IPS-20b (cell line): ENCODE data around the gene TM4SF4.

Source experiments
- H3K27ac ChIP-seq: one replicate; pipeline ENCODE4 v1.5.1; 2013; ENCODE audit warnings: low read length
- H3K27me3 ChIP-seq: 2 replicates; pipeline ENCODE4 v1.6.1; 2013; ENCODE audit warnings: mild to moderate bottlenecking, low read length, inconsistent platforms; ENCODE audit not compliant: insufficient read depth
- H3K36me3 ChIP-seq: 2 replicates; pipeline ENCODE4 v1.6.1; 2013; ENCODE audit warnings: low read depth, mild to moderate bottlenecking, inconsistent platforms, low read length, moderate library complexity; ENCODE audit not compliant: insufficient read depth
- H3K4me1 ChIP-seq: 2 replicates; pipeline ENCODE4 v1.6.1; 2013; ENCODE audit warnings: mild to moderate bottlenecking, control low read depth, inconsistent platforms, low read length, moderate library complexity; ENCODE audit not compliant: insufficient read depth
- H3K4me3 ChIP-seq: 2 replicates; pipeline ENCODE4 v1.5.1; 2013; ENCODE audit warnings: mild to moderate bottlenecking, low read length, inconsistent platforms
- H3K9ac ChIP-seq: 2 replicates; pipeline ENCODE4 v1.6.1; 2013; ENCODE audit warnings: low read depth, mild to moderate bottlenecking, inconsistent platforms, low read length, moderate library complexity
- H3K9me3 ChIP-seq: 2 replicates; pipeline ENCODE4 v1.6.1; 2013; ENCODE audit warnings: mild to moderate bottlenecking, low read depth, low read length, inconsistent platforms; ENCODE audit not compliant: insufficient read depth

TM4SF4 gene

GRCh38 chr3:149506965-149507364 is 32.5 kb downstream of the TM4SF4 start:
- H3K4me1 ChIP-seq = no peaks in the 10 kb centered on the region
- H3K9me3 ChIP-seq = no peaks in the 10 kb centered on the region
- H3K27me3 ChIP-seq = no peaks in the 10 kb centered on the region
- no peak overlapping the region for H3K9ac ChIP-seq
- H3K36me3 ChIP-seq = no peaks in the 10 kb centered on the region
- H3K4me3 ChIP-seq = no peak overlapping the region
- no peak overlapping the region for H3K27ac ChIP-seq

- no peaks in the 10 kb centered on the region for H3K36me3 ChIP-seq
- H3K27me3 ChIP-seq = no peaks in the 10 kb centered on the region
- no peaks in the 10 kb centered on the region for H3K4me1 ChIP-seq
- H3K4me3 ChIP-seq = no peak overlapping the region
- no peaks in the 10 kb centered on the region for H3K9me3 ChIP-seq
- H3K27ac ChIP-seq = no peak overlapping the region
- H3K9ac ChIP-seq = no peak overlapping the region
Observed at GRCh38 chr3:149507491-149508324, 33.2 kb downstream of the TM4SF4 start.

GRCh38 chr3:149509526-149509925 is 35.0 kb downstream of the TM4SF4 start:
- Histone ChIP-seq H3K27ac (no peak overlapping the region), H3K36me3 (no peaks in the 10 kb centered on the region), H3K27me3 (no peaks in the 10 kb centered on the region), H3K9ac (no peak overlapping the region), H3K4me1 (no peaks in the 10 kb centered on the region), H3K9me3 (no peaks in the 10 kb centered on the region), H3K4me3 (no peak overlapping the region)

- H3K4me3 ChIP-seq = no peak overlapping the region
- no peak overlapping the region for H3K9ac ChIP-seq
- no peaks in the 10 kb centered on the region for H3K27me3 ChIP-seq
- no peaks in the 10 kb centered on the region for H3K36me3 ChIP-seq
- H3K27ac ChIP-seq = no peak overlapping the region
- no peaks in the 10 kb centered on the region for H3K4me1 ChIP-seq
- H3K9me3 ChIP-seq = no peaks in the 10 kb centered on the region
Observed at GRCh38 chr3:149510480-149510879, 36.0 kb downstream of the TM4SF4 start.

GRCh38 chr3:149511040-149511626 is 36.6 kb downstream of the TM4SF4 start:
- no peaks in the 10 kb centered on the region for H3K27me3 ChIP-seq
- no peaks in the 10 kb centered on the region for H3K4me1 ChIP-seq
- no peak overlapping the region for H3K9ac ChIP-seq
- H3K36me3 ChIP-seq = no peaks in the 10 kb centered on the region
- no peak overlapping the region for H3K27ac ChIP-seq
- H3K4me3 ChIP-seq = no peak overlapping the region
- H3K9me3 ChIP-seq = no peaks in the 10 kb centered on the region

- H3K27me3 ChIP-seq = no peaks in the 10 kb centered on the region
- no peak overlapping the region for H3K9ac ChIP-seq
- H3K9me3 ChIP-seq = no peaks in the 10 kb centered on the region
- H3K4me3 ChIP-seq = peak overlapping the region; percentile 48; the same call in 1 of the 2 replicates
- no peaks in the 10 kb centered on the region for H3K36me3 ChIP-seq
- H3K4me1 ChIP-seq = no peaks in the 10 kb centered on the region
- H3K27ac ChIP-seq = no peak overlapping the region
Observed at GRCh38 chr3:149512073-149512782, 37.7 kb downstream of the TM4SF4 start.

GRCh38 chr3:149514471-149514870 is 40.0 kb downstream of the TM4SF4 start:
- no peaks in the 10 kb centered on the region for H3K4me1 ChIP-seq
- H3K9ac ChIP-seq = no peak overlapping the region
- no peak overlapping the region for H3K4me3 ChIP-seq
- no peaks in the 10 kb centered on the region for H3K27me3 ChIP-seq
- no peaks in the 10 kb centered on the region for H3K9me3 ChIP-seq
- H3K27ac ChIP-seq = no peak overlapping the region
- H3K36me3 ChIP-seq = no peaks in the 10 kb centered on the region

GRCh38 chr3:149515249-149515648 is 40.8 kb downstream of the TM4SF4 start:
- no peaks in the 10 kb centered on the region for H3K36me3 ChIP-seq
- no peak overlapping the region for H3K27ac ChIP-seq
- no peaks in the 10 kb centered on the region for H3K4me1 ChIP-seq
- no peaks in the 10 kb centered on the region for H3K27me3 ChIP-seq
- no peaks in the 10 kb centered on the region for H3K9me3 ChIP-seq
- no peak overlapping the region for H3K4me3 ChIP-seq
- H3K9ac ChIP-seq = no peak overlapping the region

GRCh38 chr3:149516920-149517319 is 42.4 kb downstream of the TM4SF4 start:
- H3K27me3 ChIP-seq = no peaks in the 10 kb centered on the region
- H3K9ac ChIP-seq = no peak overlapping the region
- H3K9me3 ChIP-seq = no peaks in the 10 kb centered on the region
- H3K4me3 ChIP-seq = no peak overlapping the region
- H3K27ac ChIP-seq = no peak overlapping the region
- H3K36me3 ChIP-seq = 0 out of 2 replicates have a peak, but pooled peaks cover 7% of the 10 kb centered on the region
- no peaks in the 10 kb centered on the region for H3K4me1 ChIP-seq

- Histone ChIP-seq H3K27ac (no peak overlapping the region), H3K9ac (no peak overlapping the region), H3K27me3 (no peaks in the 10 kb centered on the region), H3K9me3 (no peaks in the 10 kb centered on the region), H3K36me3 (peaks cover 22% of the 10 kb centered on the region; the same call in 1 of the 2 replicates), H3K4me1 (no peaks in the 10 kb centered on the region), H3K4me3 (no peak overlapping the region)
Observed at GRCh38 chr3:149519912-149520311, 45.4 kb downstream of the TM4SF4 start.

GRCh38 chr3:149523512-149524299 is 49.2 kb downstream of the TM4SF4 start:
- H3K27me3 ChIP-seq = no peaks in the 10 kb centered on the region
- H3K36me3 ChIP-seq = peaks cover 29% of the 10 kb centered on the region
- H3K27ac ChIP-seq = no peak overlapping the region
- H3K4me1 ChIP-seq = no peaks in the 10 kb centered on the region; the same call in 1 of the 2 replicates
- H3K9me3 ChIP-seq = no peaks in the 10 kb centered on the region
- H3K4me3 ChIP-seq = no peak overlapping the region
- no peak overlapping the region for H3K9ac ChIP-seq
